Hematopoietic multipotent progenitor cell treated with erythropoietin and hydrocortisone succinate and interleukin-3 and kit ligand, for 4 days (in vitro differentiated cells): ENCODE data around the gene PTPRR.

Experiments used
- DNase-seq: peaks from one replicate; pipeline ENCODE4 v3.0.0-alpha.2; 2015

Gene PTPRR, protein sequence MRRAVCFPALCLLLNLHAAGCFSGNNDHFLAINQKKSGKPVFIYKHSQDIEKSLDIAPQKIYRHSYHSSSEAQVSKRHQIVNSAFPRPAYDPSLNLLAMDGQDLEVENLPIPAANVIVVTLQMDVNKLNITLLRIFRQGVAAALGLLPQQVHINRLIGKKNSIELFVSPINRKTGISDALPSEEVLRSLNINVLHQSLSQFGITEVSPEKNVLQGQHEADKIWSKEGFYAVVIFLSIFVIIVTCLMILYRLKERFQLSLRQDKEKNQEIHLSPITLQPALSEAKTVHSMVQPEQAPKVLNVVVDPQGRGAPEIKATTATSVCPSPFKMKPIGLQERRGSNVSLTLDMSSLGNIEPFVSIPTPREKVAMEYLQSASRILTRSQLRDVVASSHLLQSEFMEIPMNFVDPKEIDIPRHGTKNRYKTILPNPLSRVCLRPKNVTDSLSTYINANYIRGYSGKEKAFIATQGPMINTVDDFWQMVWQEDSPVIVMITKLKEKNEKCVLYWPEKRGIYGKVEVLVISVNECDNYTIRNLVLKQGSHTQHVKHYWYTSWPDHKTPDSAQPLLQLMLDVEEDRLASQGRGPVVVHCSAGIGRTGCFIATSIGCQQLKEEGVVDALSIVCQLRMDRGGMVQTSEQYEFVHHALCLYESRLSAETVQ

DNA sequence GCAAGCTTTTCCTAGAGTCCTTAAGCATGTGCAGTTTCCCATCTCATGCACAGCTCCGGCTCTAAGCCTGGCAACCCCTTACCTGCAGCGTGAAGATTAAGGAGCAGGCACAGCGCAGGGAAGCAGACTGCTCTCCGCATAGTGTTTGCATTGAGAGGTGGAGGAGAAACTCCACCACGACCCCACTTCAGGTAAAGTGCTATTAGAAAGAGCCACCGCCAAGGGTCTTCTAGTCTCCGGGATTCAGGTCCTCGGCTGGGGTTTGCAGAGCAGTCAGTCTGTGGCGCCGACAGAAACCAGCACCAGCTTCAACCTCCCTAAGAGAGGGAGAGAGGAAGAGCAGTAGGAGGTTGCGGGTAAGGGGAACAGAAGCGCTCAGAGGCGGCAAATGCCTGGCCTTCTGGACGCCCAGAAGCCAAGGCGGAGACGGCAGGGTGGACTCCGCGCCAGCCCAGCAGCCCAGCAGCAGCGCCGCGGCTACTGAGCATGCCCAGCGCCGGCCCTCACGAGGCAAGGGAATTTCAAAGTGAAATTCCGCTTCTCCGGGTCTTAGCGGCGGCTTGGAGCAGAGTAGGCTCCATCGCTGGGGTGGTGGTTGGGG is at the start of gene PTPRR:
PTPRR (minus strand) TSS at position 488 of the 601 bp plus-strand sequence; CDS start at position 140, 348 bp downstream.
- DNase-seq: no peak

DNA sequence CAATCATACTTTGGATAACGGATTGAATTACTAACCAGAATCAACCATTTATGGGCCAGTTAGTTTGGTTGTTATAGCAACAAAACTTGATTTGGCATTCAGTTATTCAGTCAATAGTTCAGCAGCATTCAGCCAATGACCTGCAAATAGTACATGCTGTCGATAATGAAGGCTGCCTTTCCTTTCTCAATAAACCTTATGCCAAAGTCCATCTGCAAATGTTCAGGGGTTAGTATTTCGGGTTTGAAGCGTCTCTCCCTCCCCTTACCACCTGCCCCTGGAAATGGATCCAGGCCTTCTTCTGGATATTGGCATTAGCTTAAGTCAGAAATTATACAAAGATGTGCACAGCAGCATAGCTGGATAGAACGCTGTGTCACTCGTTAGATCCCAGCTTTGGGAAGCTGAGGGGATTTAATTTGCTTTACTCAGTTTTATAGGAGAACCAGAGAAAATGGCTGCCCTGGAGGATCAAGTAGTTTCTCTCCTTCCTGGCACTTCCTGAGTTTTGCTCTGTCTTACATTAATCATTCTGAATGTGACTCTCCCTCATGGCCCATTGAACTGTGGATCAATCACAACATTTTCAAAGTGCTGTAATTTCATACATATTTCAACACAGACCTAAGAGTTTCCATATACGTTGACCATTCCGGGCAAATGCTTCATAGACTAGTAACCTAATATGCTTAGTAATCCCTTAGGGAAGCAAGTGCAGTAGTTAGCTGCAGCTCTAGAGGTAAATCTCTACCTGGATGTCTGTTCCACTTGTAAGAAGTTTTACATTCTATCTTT is 46.7 kb upstream of the PTPRR start:
- DNase-seq: no peak

DNA sequence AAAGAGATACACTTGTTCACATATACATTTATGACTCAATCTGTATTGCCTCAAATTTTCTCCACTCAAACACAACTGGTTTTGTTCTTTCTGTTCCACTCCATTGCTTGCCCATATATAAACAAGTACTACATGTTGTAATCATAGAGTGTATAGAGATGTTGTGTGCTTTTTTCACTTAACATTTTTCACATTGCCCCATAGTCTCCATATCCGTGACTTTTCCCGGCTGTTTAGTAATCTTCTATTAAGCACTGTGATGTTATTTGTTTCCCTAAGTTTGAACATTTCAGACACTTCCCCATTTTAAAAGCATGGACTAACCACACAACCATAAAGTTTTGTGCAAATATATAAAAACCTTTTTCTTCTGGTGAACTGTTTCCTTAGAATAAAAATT is 45.5 kb upstream of the PTPRR start:
- peak; percentile 14 for DNase-seq

DNA sequence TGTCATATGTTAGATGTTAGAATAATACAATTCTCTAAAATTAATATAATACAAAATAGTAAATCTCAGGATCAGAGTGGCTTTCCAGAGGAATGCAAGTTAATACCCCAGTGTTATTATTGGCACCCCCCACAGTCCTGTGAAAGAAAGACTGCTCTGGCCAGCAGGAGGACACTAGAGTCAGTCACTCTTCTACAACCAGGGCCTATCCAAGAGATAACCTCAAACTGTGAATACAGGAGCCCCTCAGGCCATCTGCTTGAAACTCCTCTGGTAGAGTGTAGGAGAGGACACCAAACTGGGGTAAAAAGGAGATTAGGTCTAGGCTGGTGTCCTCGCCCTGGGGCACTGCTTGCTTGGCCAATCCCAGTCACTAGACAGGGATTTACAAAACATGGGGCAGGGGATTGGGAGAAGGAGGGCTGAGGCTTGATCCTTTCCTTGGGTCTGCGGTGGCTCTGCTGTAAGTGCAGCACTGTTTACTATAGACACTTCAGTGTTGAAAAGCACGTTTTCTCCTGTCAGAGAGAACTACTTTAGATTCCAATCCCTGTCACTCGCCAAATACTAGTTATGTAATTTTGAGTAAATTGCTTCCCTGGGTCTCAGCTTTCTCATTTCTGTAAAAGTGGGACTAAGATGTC is 44.5 kb upstream of the PTPRR start:
- DNase-seq: no peak

DNA sequence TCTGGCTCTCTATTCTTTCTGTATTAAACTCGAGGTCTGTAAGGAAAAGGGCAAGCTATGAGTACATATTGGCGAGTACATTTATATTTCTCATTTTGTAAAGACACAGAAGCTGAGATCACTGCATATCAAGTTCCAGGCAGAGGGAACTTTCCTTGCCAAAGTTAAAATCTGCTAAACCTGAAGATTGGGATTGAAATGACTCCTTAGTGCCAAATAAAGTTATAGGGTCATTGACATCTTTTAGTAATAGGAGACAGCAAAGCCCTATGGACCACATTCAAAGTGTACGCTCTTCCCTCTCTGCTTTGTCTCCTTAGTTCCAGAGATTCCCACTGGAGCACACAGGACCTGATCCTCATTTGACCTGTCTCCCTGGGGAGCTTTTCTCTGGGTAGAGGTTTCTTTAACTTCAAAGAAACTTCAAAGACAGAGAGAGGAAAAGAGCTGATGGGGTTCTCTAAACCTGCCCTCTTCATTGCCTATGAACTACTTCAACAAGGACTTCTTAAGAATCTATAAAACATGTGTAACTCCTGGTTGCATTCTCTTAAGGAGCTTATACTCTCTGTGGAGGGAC is 42.6 kb upstream of the PTPRR start:
- no peak for DNase-seq

DNA sequence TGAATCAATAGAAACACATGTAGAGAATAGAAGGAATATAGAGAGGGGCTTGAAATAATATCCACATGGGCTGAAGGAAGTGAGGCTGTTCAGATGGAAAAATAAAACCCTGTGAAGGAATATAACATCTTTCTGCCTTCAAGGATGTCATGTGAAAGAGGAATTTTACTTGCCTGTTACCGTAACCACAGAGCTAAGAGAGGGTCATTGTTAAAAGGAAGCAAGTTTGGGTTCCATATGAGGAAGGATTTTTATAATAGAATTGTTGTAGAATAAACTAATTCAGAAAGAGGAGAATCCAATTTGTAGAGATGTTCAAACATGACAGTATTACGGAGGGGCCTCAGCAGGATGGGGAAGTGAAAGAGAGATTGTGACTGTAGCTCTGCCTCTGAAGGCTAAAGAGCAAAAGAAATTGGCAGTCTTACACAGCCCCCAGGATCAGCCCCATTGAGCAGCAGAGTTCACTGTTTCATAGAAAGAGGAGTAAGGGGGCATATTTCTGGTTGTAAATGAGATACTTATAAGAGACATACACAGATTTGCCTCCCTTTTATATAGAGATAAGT is 41.8 kb upstream of the PTPRR start:
- no peak for DNase-seq

DNA sequence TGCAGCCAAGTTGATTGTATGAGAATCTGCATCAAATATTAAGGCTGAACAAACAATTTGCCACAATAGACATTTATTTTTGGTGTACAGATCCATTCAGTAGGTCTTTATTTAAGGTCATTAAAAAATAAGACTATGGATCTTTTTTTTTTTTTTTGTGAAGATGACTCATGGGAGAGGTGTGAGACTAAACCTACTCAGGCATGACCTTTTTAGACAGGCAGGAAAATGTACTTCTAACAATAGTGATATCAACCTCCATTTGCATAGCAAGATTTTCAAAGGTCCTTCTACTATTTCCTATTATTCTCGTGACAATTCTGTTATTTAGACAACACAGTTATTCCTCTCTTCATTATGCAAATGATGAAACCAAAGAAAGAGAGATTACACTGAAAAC is 39.9 kb upstream of the PTPRR start:
- no peak for DNase-seq

DNA sequence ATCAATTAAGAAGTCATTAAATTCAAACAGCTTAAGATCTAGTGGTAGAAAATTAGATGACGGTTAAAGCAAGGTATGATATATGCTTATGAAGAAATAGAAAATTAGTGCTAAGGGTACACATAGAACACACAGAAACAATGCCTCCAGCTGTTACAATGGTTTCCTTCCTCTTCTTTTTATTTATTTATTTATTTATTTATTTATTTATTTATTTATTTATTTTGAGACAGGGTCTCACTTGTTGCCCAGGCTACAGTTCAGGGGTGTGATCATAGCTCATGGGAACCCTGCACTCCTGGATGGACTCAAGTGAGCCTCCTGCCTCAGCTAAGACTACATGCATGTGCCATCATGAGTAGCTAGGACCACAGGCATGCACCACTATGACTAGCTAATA is 34.9 kb upstream of the PTPRR start:
- no peak for DNase-seq

DNA sequence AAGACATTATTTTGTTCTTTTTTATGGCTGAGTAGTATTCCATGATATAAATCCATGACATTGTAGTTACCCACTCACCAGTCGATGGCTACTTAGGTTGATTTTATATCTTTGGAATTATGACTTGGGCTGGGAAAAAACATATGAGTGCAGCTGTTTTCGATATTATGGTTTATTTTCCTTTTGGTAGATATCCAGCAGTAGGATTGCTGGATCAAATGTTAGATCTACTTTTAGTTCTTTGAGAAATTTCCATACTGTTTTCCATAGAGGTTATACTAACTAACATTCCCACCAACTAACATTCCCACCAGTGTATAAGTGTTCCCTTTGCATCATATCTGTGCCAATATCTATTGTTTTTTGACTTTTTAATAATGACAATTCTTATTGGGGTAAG is 29.9 kb upstream of the PTPRR start:
- no peak for DNase-seq

DNA sequence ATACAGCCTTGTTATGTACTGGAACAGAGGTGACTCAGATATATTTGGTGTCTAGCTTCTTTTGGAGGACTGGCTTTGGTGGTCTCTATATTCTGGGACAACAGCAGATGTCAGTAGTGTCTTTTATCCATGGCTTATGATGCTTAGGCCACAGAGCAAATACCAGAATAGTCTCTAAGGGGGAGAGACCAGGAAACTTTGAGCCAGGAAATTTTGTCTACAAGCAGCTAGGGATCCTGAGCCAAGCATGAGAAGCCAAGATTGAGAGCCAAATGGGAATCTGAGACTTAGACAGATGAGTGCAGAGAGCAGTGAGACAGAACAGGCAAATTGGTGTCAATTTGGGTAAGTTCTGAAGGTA is 28.4 kb upstream of the PTPRR start:
- DNase-seq: peak; percentile 2

DNA sequence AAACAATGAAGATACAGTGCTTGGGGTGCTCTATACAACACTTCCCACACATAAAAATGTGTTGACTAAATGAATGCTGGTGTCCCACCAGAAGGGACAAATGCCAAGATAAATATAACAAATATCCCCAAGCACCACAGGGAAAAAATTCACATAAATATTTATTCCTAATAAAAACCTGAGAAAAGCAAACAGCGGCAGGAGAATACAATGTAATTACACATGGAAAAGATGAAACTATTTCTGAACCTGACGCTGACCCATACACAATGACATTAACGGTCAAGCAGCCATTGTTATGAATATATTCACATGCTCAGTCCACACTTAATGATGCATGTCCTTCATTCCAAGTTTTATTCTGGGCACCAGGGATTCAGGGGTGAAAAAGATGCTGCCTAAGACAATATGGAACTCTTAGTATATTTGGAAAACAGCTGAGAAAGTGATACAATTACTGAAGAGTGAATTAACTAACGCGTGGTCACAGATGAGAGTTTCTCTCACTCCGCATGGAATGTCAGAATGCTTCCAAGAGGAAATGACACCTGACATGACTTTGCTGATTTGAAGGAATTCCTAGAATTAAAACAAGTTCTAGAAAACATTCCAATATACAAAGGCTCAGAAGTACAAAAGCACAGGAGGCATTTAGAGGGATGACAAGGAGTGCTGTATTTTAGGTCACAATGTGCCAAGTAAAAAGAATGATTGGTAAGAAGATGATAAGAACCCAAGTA is 27.9 kb upstream of the PTPRR start:
- DNase-seq: no peak

DNA sequence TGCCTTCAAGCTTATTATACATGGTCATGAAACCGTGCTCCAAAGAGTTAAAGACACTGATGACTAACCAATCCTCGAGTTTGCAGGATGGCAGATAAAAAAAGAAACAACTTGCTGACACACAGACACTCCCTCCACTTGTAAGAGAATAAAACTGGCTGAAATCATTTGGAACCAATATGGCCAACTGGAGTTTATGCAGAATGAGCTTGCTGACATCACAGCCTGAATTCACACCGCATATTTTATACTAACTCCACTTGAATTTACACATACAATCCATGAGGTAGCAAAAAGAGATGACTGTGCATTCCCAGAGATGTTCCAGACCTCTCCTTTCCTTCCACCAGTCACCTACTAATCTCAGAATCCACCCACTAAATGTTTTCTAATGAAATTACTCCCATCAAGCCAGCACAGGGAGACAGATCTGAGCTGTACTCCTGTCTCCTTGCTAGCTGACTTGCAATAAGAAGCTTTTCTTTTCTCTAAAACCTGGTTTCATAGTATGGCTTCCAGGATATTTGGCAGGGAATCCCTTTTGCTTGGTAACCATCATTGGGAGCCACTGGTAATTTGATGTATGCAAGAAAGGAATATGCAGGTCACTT is 15.8 kb upstream of the PTPRR start:
- no peak for DNase-seq

DNA sequence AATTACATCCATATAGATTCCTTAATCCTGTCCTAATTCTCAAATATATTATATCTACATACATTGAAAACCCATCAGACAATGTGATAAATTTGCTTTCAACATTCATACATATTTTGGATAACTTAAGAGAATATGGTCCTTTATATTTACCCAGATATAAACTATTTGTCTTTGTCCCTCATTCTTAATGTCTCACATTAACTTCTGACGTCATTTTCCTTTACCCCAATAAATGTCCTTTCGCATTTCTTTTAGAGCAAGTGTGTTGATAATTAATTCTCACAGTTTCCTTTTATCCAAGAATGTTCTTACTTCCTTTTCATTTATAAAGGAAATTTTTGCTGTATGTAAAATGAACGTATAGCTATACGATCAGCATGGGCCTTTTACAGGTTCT is 12.6 kb upstream of the PTPRR start:
- DNase-seq: no peak

DNA sequence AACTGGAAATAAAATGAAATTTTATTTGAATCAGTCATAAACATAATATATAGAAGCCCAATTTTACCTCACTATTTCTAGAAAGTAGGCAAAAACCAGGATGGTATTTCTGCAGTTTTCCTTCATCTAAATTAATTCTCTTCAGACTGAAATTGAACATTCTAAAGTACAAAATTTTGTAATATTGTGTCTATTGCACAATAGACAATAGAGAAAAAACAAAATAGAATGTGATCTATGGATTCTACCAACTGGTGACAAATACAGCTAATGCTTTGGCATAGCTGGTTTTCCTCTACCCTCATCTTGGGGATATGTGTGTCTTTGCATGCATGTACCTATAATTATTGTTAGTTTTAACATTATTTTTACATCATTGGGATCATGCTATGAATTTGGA is 8.5 kb upstream of the PTPRR start:
- no peak for DNase-seq

DNA sequence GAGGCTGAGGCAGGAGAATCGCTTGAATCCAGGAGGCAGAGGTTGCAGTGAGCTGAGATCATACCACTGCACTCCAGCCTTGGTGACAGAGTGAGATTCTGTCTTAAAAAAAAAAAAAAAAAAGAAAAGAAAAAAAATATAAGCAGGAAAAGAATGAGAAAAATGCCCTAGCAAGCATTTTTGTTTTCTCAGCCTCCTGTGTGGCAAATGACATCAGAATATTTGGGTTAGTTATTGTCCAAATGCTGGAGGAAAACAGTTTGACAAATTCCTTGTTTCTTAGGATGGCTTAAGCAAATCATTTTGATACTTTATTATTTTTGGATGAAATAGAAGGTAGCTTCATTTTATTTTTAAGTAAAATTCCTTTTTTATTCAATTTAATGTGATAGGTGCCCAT is 7.5 kb upstream of the PTPRR start:
- no peak for DNase-seq

DNA sequence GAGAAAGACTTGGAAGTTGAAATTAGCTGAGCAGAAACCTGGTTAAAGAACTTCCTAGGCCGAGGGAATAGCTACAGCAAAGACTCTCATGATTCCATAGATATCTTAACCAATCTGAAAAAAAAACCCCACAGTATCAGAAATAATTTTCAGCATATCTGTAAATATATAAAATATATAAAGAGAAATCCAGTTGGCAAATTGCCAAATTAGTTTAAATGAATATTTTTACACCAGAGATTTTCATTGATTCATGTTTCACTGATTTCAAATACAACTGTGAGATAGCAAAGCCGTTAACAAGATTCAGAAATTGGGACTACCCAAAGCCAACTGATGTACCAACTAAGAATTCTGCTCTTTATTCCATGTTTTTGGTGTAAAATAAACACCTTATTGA is 6.8 kb upstream of the PTPRR start:
- no peak for DNase-seq

DNA sequence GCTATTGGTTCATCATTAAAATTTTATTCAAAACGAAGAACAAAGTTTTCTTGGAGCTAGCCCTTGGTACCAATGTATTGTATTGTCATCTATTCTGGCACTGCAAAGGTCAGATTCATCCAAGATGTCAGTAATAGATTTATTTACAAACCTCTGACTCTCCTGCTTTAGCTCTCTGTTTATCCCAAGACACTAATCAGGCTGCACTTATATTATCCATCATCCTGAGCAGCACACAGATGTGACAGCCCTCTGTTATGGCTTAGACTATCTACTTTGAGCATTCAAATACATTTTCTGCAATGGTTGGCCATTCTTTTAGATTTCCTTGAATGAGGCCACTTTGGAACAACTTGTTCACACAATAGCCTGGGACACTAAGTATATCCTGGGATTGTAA is 5.0 kb upstream of the PTPRR start:
- no peak for DNase-seq

DNA sequence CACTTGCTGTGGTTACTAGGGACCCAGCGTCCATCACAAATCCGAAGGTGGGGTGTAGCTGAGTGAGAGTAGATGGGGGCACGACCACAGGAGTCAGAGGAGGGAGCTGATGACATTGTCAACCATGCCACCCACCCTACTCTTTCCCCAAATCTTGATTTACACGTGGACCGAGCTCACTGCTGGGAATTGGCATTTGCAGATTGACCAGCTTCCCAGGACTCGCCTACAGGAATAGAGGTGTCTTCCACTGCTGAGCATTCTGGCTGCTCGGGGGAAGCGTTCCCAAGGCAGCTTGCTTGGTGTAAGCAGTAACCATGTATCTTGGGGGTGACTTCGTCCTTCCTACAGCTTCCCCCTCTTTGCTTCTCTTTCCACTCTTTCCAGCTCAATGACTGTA is 353 bp upstream of the PTPRR start:
- DNase-seq: no peak

DNA sequence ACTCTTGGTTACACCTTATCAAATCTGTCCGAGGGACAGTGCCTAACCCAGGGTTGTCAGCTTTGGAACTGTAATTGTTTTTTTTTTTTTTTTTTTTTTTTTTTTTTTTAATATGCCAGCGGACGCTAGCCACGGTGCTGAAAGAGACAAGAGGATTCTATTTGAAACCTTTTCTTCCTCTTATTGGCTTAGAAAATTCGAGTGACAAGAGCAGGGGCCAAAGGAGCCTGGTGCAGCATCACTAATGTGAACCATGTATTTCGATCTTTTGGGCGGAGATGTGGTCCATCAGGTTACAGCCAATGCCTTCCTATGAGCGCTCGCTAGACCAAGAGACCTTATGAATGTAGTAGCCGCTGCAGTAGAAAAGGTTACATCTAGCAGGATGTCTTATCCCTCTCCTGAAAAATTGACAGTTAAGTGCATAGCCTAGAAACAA is 922 bp downstream of the PTPRR start:
- peak; percentile 45 for DNase-seq

DNA sequence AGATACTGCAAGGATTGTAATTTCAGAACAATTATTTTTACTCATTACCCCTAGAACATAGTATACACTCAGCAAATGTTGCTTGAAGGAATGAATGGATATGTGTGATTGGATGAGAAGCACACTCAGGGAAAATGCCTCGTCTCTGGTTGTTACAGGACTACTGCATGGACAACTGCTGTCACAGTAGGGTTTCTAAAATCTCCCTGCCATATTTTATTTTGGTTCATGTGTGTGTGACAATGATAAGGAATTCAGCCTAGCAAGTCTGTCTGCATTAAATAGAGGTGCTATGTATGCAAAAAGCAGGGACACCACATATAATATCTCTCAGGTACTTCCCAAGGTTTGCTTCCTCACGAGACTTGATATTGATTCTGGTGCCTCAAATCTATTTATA is 1.4 kb downstream of the PTPRR start:
- DNase-seq: no peak

DNA sequence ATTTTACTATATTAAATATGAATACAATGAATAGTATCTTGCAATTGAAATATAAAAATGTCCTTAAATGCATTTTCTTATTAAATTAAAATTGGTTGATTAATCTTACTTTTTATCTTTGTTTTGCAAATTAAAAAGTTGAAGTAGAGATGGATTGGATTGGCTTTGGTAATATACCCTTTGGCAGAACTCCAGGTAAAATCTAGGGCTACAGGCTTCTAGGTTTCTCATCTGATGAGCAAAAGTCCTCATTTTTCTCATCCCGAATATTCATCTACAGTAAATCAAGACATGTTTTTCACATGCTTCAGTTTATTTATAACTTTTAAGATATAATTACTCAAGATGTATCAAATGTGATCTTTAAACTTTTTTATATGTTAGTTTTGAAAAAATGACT is 2.2 kb downstream of the PTPRR start:
- no peak for DNase-seq
